COLO668 (cell line): ENCODE results near the gene PDK1.
"Not testable (repeated sequence)": the region's sequence is repeated elsewhere in the genome, so short reads cannot be mapped to it uniquely, and the experiment has no call there.

Experiments used
- DNase-seq: peaks from one replicate; lab custom pipeline; 2025; ENCODE audit not compliant: unreplicated experiment; lab: John Stamatoyannopoulos, UW

Gene PDK1

GRCh38 chr2:172555522-172556283, at the start of gene PDK1:
Gene PDK1, plus strand, starts transcription at chr2:172556090. Its CDS starts 61 bp downstream, at chr2:172556151.
- peak; percentile 93 for DNase-seq

GRCh38 chr2:172507199-172507598, 48.7 kb upstream of the PDK1 start:
- DNase-seq = no peak

GRCh38 chr2:172510088-172510487, 45.8 kb upstream of the PDK1 start:
- no peak for DNase-seq

GRCh38 chr2:172510548-172510947, 45.3 kb upstream of the PDK1 start:
- DNase-seq = no peak

- no peak for DNase-seq
These were observed 42.9 kb upstream of the PDK1 start for GRCh38 chr2:172512810-172513523.

- no peak for DNase-seq
These were observed 42.4 kb upstream of the PDK1 start for GRCh38 chr2:172513524-172513900.

GRCh38 chr2:172513935-172514586, 41.8 kb upstream of the PDK1 start:
- no peak for DNase-seq

GRCh38 chr2:172516299-172516698, 39.6 kb upstream of the PDK1 start:
- DNase-seq = no peak

DNA sequence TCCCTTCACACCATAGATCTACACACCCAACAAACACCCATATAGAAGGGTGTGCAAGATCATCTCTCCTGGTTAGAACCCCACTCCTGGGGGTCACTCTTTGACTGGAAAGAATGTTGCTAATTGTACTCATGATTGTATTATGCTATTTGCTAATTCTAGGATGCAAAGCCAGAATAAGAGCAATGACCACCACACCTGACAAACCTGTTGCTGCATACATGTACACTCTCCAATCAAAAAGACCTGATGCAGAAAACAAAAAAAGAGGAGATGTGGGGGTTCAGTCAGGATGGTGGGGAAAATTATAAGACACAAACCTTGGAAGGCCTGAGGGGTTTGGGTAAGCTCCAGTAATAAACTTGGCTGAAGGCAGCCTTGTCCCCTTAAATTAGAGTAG, 36.9 kb upstream of the PDK1 start:
- DNase-seq = no peak

DNA sequence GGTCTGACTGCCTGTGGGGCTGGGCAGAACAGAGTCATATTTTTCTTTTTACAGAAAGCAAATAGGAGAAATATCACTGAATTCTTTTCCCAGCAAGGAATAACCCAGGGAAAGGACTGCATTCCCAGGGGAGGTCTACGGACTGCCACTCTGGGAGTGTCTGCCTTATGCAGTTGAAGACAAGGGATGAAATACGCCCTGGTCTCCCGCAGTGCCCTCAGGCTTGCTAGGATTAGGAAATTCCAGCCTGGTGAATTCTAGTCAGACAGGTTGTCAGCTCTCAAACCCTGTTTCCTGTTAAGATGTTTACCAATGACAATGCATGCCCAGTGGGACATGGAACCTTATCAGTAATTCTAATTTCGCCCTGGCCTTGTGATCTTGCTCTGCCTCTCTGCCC, 30.3 kb upstream of the PDK1 start:
- no peak for DNase-seq

GRCh38 chr2:172531309-172531708, 24.6 kb upstream of the PDK1 start:
- DNase-seq = no peak

DNA sequence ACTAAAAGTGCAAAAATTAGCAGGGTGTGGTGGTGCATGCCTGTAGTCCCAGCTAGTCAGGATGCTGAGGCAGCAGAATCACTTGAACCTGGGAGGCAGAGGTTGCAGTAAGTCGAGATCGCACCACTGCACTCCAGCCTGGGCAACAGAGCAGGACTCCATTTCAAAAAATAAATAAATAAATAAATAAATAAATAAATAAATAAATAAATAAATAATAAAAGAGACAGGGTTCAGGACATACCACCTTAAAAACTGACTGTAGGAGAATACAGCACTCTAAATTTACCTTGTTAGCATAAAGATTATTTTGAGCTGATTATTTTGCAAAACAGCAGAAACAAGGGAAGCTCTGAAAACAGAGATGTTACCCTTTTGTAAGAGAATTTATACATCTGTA, 23.4 kb upstream of the PDK1 start:
- not testable (repeated sequence) for DNase-seq

GRCh38 chr2:172533687-172534086, 22.2 kb upstream of the PDK1 start:
- no peak for DNase-seq

GRCh38 chr2:172535119-172535518, 20.8 kb upstream of the PDK1 start:
- DNase-seq = no peak

DNA sequence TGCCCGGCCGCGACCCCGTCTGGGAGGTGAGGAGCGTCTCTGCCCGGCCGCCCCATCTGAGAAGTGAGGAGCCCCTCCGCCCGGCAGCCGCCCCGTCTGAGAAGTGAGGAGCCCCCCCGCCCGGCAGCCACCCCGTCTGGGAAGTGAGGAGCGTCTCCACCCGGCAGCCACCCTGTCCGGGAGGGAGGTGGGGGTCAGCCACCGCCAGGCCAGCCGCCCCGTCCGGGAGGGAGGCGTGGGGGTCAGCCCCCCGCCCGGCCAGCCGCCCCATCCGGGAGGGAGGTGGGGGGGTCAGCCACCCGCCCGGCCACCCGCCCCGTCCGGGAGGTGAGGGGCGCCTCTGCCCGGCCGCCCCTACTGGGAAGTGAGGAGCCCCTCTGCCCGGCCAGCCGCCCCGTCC, 18.0 kb upstream of the PDK1 start:
- DNase-seq = not testable (repeated sequence)

DNA sequence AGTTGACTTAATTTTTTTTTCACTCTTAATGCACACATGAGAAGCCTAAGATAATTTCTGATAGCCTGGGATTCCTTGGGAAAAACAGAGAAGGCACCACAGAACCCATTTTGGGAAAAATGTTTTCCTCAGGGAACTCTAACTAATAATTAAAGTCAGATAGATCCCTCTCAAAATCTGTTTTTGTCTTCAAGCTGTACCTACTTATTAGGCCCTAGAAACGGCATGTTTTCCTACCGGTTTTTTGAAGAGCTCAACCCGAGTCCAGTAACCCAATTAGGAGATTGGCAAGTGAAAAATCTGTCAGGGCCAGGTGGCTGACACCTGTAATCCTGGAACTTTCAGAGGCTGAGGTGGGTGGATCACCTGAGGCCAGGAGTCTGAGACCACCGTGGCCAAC, 16.1 kb upstream of the PDK1 start:
- DNase-seq = no peak

GRCh38 chr2:172540421-172540820, 15.5 kb upstream of the PDK1 start:
- DNase-seq = no peak

DNA sequence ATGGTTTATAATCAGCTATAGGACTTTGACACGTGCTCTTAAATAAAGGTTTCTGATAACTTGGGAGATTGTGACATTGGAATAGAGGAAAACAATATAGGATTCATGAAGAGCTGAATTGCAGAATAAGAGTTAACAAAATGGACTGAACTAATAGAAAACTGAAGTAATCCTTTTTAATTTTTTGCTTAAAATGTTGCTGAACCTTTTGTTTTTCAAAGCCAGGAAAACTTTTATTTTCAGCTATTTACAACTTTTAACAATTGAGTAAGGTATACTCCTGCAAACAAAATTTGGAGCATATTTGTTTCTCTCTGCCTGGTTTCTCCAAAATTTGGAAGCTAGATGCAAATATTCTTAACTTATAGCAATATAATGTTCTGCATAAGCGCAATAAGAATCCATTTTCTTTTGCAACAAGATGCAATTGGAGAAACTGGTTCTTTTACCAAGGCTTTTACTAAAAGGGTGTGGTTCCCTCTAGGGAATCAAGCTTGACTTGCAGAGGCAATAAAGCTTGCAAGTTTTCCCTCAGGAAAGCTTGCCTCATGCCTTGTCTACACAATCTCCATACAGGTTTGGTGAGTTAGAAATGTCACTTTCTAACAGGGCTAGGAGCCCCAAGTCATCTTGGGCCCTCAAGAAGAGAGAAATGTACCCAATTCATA, 10.3 kb upstream of the PDK1 start:
- DNase-seq = no peak

- no peak for DNase-seq
These were observed 6.8 kb upstream of the PDK1 start for GRCh38 chr2:172549131-172549530.

DNA sequence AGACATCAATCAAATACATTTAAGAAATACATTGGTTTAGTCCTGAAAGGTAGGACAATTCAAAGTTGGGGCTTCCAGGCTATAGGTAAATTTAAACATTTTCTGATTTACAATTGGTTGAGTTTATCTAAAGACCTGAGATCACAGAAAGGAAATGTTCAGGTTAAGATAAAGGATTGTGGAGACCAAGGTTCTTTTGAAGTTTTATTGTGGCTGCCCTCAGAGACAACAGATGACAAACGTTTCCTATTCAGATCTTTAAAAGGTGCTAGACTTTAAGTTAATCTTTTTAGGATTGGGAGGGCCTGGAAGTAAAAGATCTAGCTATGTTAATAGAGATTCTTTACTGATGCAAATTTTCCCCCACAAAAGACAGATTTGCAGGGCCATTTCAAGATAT, 6.1 kb upstream of the PDK1 start:
- DNase-seq = not testable (repeated sequence)

DNA sequence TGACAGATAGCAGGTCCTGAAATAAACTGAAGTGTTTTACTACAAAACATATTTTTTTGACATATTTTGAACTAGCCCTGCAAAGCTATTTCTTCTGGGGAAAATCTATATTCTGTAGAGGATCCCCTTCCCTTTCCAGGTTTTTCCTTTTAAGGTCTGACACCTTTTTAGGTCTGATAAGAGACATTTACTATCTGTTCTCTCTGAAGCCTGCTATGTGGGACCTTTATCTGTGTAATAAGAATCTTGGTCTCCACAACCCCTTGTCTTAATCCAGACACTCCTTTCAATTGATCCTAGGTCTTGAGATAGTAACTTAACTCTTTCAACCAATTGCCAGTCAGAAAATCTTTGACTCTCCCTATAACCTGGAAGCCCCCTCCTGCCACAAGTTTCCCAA, 5.5 kb upstream of the PDK1 start:
- no peak for DNase-seq

GRCh38 chr2:172551271-172551670, 4.6 kb upstream of the PDK1 start:
- no peak for DNase-seq
